HT-29 (cell line): Measurements from ENCODE around the gene DNAH11. TPM values are rescaled to one million over a fixed set of nuclear protein-coding genes. Genes with fewer than 3 reads are reported as not detected.
"Not testable (repeated sequence)": the region's sequence is repeated elsewhere in the genome, so short reads cannot be mapped to it uniquely, and the experiment has no call there.

ENCODE experiments used
- DNase-seq: peaks from one replicate; pipeline ENCODE4 v3.0.0-alpha.2; 2015; ENCODE audit warnings: low spot score
- total RNA-seq: library from RNA; depleted of rRNA; stranded (reverse); fragments of >200 nt; shearing (Covaris generic); gene quantifications from 2 replicates; pipeline ENCODE4 v1.2.3, GENCODE V29; 2014

DNAH11 gene
- total RNA-seq, 1 experiment from 2014 or later: not detected

- DNase-seq: no peak
These were observed 379.8 kb downstream of the DNAH11 start for GRCh38 chr7:21922605-21923004.

- peak; percentile 70 for DNase-seq
These were observed 380.8 kb downstream of the DNAH11 start for GRCh38 chr7:21923658-21924057.

- no peak for DNase-seq
These were observed 383.6 kb downstream of the DNAH11 start for GRCh38 chr7:21926448-21926847.

GRCh38 chr7:21927693-21928092 is 384.9 kb downstream of the DNAH11 start:
- DNase-seq: no peak

GRCh38 chr7:21933293-21933692 is 390.5 kb downstream of the DNAH11 start:
- DNase-seq: not testable (repeated sequence)

GRCh38 chr7:21934808-21935207 is 392.0 kb downstream of the DNAH11 start:
- DNase-seq: no peak

- no peak for DNase-seq
These were observed 395.6 kb downstream of the DNAH11 start for GRCh38 chr7:21938463-21938862.

GRCh38 chr7:21939136-21939857 is 396.5 kb downstream of the DNAH11 start:
- no peak for DNase-seq

- DNase-seq: no peak
These were observed 397.1 kb downstream of the DNAH11 start for GRCh38 chr7:21939858-21940372.

- DNase-seq: no peak
These were observed 398.8 kb downstream of the DNAH11 start for GRCh38 chr7:21941611-21942141.

GRCh38 chr7:21942955-21943354 is 400.1 kb downstream of the DNAH11 start:
- DNase-seq: no peak

GRCh38 chr7:21943436-21943835 is 400.6 kb downstream of the DNAH11 start:
- no peak for DNase-seq

GRCh38 chr7:21944616-21945453 is 402.0 kb downstream of the DNAH11 start:
- DNase-seq: peak; percentile 85

- DNase-seq: peak; percentile 90
These were observed 402.8 kb downstream of the DNAH11 start, which contains the start of gene CDCA7L for GRCh38 chr7:21945454-21946221. Gene CDCA7L (minus strand): TSS chr7:21945899. CDS start chr7:21945804, 95 bp downstream.

- no peak for DNase-seq
These were observed 403.4 kb downstream of the DNAH11 start for GRCh38 chr7:21946222-21946709.

- DNase-seq: no peak
These were observed 404.2 kb downstream of the DNAH11 start for GRCh38 chr7:21947056-21947455.

GRCh38 chr7:21947946-21948345 is 405.1 kb downstream of the DNAH11 start:
- no peak for DNase-seq

GRCh38 chr7:21948364-21948763 is 405.5 kb downstream of the DNAH11 start:
- no peak for DNase-seq

GRCh38 chr7:21948887-21949540 is 406.2 kb downstream of the DNAH11 start:
- DNase-seq: no peak
